ENCODE results near the gene DNAAF9. TPM values are rescaled to one million over a fixed set of nuclear protein-coding genes. Genes with fewer than 3 reads are reported as not detected.

Gene DNAAF9
- total and polyA plus RNA-seq, 5 experiments from 2014 or later: 0.62 to 5.1 (median 1.4) TPM

Other genes with a start within 250 kb of the DNAAF9 start
- gene FASTKD5, start 247.8 kb downstream of the DNAAF9 start, total RNA-seq: 10 to 100 TPM; 37.1 to 38.0 TPM
- 10 to 100 TPM; 10.7 to 18.1 (median 17.5) TPM for gene FASTKD5, start 247.8 kb downstream of the DNAAF9 start, polyA plus RNA-seq
- 10 to 100 TPM; 15.7 to 15.8 TPM for gene UBOX5, start 247.8 kb downstream of the DNAAF9 start, total RNA-seq
- 1 to 10 TPM; 4.5 to 8.6 (median 7.0) TPM for gene UBOX5, start 247.8 kb downstream of the DNAAF9 start, polyA plus RNA-seq
- 10 to 100 TPM; 25.5 to 26.6 TPM for gene LZTS3, start 234.1 kb downstream of the DNAAF9 start, total RNA-seq
- gene LZTS3, start 234.1 kb downstream of the DNAAF9 start, polyA plus RNA-seq: 1 to 10 TPM; 2.0 to 3.8 (median 3.7) TPM
- gene DDRGK1, start 203.0 kb downstream of the DNAAF9 start, total RNA-seq: 10 to 100 TPM; 55.8 to 57.4 TPM
- gene DDRGK1, start 203.0 kb downstream of the DNAAF9 start, polyA plus RNA-seq: 10 to 100 TPM; 39.7 to 50.5 (median 44.1) TPM
- 10 to 100 TPM; 51.7 to 57.6 TPM for gene ITPA, start 198.2 kb downstream of the DNAAF9 start, total RNA-seq
- gene ITPA, start 198.2 kb downstream of the DNAAF9 start, polyA plus RNA-seq: 10 to 100 TPM; 46.2 to 72.9 (median 56.9) TPM
- gene SLC4A11, start 168.5 kb downstream of the DNAAF9 start, total RNA-seq: 1 to 10 TPM; 1.3 to 2.1 TPM
- gene SLC4A11, start 168.5 kb downstream of the DNAAF9 start, polyA plus RNA-seq: not detected
- 10 to 100 TPM; 13.1 to 13.9 TPM for gene ATRN, start 63.3 kb upstream of the DNAAF9 start, total RNA-seq
- 1 to 10 TPM; 7.0 to 9.4 (median 7.6) TPM for gene ATRN, start 63.3 kb upstream of the DNAAF9 start, polyA plus RNA-seq